Coronary artery (tissue), 2 donors: ENCODE measurements around the gene EEIG2.
A peak's percentile ranks its signal among the peaks of the same experiment; 100 is the strongest.

ENCODE experiments used
- DNase-seq: peaks from one replicate; pipeline ENCODE4 v3.0.0-alpha.2; 2017; ENCODE audit warnings: low spot score
- H3K27ac ChIP-seq, 2 donors: fragments of 200-600 bp; sonication (generic); one replicate each; pipeline ENCODE4 v1.5.1; 2016 to 2019
- H3K4me3 ChIP-seq: fragments of 200-600 bp; sonication (generic); 2 replicates; pipeline ENCODE4 v1.5.1; 2016; ENCODE audit warnings: mild to moderate bottlenecking, moderate library complexity
- TF ChIP-seq, protein P1 (sequence below): fragments of 200-600 bp; sonication (generic); IDR thresholded peaks from one replicate; pipeline ENCODE4 v1.5.1; 2019; ENCODE audit warnings: antibody characterized with exemption

The EEIG2 gene

DNA sequence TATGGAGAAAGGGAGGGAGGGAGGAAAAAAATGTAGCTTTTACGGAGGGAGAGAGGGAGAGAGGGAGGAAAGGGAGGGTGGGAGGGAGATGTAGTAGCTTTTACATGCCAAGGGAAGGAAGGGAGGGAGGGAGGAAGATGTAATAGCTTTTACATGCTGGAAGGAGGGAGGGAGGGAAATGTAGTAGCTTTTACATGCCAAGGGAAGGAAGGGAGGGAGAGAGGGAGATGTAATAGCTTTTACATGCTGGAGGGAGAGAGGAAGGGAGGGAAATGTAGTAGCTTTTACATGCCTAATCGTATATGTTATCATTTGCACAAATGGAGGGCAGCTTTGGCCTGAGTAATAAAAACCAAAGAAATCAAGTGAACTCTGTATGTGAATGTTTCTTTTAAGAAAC, 35.6 kb downstream of the EEIG2 start:
- no peak for DNase-seq
- peak overlapping the region in 1 of 2 donors; percentile 58 for H3K27ac ChIP-seq

DNA sequence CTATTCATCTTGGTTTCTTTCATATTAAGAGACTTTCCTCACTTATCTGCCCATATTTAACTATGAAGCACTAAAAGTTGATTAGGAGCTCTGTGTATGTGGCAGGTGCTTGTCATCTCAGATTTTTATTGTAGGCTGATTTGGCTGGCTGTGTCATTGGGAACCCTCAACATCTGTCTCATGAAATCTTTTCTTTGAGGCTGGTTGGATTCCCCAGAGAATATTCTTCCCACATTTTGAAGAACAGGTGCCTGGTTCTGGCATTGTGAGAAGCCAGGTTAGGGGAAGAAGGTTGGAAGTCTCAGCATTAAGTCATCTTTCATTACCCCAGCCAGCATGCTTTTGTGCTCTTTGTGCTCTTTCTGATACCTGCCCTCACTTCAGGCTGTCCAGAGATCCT, 37.1 kb downstream of the EEIG2 start:
- TF ChIP-seq, protein P1, sequence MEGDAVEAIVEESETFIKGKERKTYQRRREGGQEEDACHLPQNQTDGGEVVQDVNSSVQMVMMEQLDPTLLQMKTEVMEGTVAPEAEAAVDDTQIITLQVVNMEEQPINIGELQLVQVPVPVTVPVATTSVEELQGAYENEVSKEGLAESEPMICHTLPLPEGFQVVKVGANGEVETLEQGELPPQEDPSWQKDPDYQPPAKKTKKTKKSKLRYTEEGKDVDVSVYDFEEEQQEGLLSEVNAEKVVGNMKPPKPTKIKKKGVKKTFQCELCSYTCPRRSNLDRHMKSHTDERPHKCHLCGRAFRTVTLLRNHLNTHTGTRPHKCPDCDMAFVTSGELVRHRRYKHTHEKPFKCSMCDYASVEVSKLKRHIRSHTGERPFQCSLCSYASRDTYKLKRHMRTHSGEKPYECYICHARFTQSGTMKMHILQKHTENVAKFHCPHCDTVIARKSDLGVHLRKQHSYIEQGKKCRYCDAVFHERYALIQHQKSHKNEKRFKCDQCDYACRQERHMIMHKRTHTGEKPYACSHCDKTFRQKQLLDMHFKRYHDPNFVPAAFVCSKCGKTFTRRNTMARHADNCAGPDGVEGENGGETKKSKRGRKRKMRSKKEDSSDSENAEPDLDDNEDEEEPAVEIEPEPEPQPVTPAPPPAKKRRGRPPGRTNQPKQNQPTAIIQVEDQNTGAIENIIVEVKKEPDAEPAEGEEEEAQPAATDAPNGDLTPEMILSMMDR = no peak
- no peak overlapping the region for H3K27ac ChIP-seq
- H3K4me3 ChIP-seq = no peak overlapping the region
- DNase-seq = no peak

More for the DNA sequence above, 35.6 kb downstream of the EEIG2 start:
- H3K4me3 ChIP-seq = no peak overlapping the region
- TF ChIP-seq, protein P1 = no peak

DNA sequence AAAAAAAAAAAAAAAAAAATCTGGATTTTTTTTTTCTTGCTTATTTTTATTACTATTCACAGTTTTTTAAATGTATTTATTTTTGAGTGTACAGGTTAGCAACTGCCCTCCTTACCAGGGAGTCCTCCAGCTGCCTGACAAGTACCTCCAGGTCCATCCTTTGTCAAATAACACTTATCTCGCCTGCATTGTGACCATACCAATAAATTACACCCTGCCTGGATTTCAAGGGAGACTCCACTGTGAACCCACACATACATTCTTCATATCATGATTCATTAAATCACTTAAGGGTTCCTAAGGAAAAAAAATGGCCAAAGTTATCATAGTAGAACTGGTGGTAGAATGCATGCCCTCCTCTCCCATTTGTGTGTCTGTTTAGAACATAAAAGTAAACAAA, 38.4 kb downstream of the EEIG2 start:
- TF ChIP-seq, protein P1 = no peak
- no peak for DNase-seq

DNA sequence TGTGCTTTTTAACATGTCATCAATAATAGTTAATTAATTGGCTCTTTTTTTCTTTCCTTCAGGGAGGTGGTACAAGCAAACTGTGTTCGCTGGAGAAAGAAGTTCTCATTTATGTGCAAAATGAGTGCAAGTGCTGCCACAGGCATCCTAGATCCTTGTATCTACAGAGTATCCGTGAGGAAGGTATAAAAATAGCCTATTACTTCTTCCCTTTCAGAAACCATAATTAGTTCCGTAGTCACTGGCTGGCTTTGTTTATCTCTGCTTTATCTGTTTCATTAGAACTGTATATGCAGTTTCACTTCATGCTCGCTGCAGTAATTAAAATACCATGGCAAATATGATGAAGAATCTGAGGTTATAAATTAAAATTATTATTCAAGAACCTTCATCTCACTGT, 40.6 kb downstream of the EEIG2 start:
- Histone ChIP-seq H3K27ac (no peak overlapping the region), H3K4me3 (no peak overlapping the region)
- DNase-seq = no peak
- TF ChIP-seq, protein P1 = no peak

More for the DNA sequence above, 38.4 kb downstream of the EEIG2 start:
- H3K4me3 ChIP-seq = no peak overlapping the region
- H3K27ac ChIP-seq = no peak overlapping the region

DNA sequence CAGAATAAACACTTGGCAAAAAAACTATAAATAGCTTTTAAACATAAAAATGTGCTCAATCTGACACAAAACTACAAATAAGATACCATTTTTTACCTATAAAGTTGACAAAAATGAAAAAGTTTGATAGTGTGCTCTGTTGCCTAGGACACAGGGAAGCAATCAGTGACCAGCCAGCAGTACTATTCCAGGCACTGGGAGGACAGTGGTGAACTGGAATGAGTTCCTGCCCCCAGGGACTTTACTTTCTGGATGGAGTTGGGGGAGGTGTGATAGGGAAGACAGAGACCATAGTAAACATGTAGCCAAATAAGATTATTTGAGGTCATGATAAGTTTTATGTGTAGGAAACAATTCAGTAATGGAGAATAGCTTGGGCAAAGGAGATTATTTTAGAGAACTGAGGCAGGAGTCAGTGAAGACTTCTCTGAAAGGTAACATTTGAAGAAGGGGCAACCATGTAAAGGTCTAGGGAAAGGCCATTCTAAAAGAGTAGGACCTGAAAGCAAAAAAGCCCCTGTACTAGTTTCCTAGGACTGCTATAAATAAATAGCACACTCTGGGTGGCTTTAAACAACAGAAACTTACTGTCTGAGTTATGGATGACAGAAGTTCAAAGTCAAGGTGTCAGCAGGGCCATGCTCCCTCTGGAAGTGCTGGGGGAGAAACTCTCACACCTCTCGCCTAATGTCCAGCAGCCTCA, 42.0 kb downstream of the EEIG2 start:
- no peak overlapping the region for H3K4me3 ChIP-seq
- no peak overlapping the region for H3K27ac ChIP-seq
- DNase-seq = no peak
- TF ChIP-seq, protein P1 = no peak

DNA sequence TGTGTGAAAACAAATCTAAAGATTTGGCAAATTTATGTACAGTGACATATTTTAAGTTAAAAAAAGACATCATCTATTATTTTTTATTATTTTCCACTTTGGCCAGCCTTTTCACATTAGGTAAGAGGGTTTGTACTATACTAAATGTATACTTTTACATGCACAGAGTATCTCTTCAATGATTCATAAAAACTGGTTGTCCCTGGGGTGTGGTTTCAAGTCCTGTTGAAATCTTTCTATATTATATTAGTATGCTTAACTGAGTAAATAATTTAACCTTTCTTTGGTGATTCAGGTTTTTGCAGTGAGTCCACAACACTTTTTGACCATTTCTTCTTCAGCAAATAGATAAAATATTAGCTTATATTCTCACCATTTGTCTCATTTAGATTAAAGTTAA, 45.7 kb downstream of the EEIG2 start:
- TF ChIP-seq, protein P1 = no peak
- H3K4me3 ChIP-seq = no peak overlapping the region
- no peak overlapping the region for H3K27ac ChIP-seq
- no peak for DNase-seq

DNA sequence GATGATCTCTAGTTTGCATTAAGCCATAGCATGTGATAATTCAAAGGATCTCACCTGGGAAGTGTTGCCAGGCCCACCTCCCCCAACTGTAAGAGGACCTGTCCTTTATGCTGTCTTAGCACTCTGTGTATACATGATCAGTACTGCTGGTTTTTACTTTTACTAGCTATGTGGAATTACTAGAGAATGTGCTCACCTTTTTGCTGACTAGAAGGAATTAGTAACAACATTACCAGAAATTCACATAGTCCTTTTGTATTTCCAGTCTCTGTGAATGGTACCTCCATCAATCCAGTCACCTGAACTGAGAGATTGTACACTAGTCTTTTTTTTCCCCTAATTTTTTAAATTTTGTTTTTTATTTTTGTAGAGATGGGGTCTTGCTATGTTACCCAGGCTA, 46.6 kb downstream of the EEIG2 start:
- Histone ChIP-seq H3K27ac (no peak overlapping the region), H3K4me3 (no peak overlapping the region)
- no peak for DNase-seq
- TF ChIP-seq, protein P1 = no peak
